KMS-11 (cell line): ENCODE measurements around the gene ZNF117.

Experiments used
- H2AFZ ChIP-seq: fragments of 200-600 bp; sonication (generic); 2 replicates; pipeline ENCODE4 v1.6.1; 2016; ENCODE audit warnings: antibody characterized with exemption, mixed run types, low read depth
- H3K27ac ChIP-seq: fragments of 200-600 bp; sonication (generic); 2 replicates; pipeline ENCODE4 v1.6.1; 2016; ENCODE audit warnings: mild to moderate bottlenecking, mixed run types
- H3K27me3 ChIP-seq: fragments of 200-600 bp; sonication (generic); 2 replicates; pipeline ENCODE4 v1.6.1; 2017; ENCODE audit warnings: mild to moderate bottlenecking, low read depth, mixed run types, moderate library complexity; ENCODE audit not compliant: insufficient read depth
- H3K36me3 ChIP-seq: fragments of 200-600 bp; sonication (generic); 2 replicates; pipeline ENCODE4 v1.6.1; 2017; ENCODE audit warnings: mild to moderate bottlenecking, mixed run types; ENCODE audit not compliant: insufficient read depth
- H3K4me1 ChIP-seq: fragments of 200-600 bp; sonication (generic); 2 replicates; pipeline ENCODE4 v1.6.1; 2016; ENCODE audit warnings: mild to moderate bottlenecking, low read depth, mixed run types; ENCODE audit not compliant: poor library complexity, severe bottlenecking
- H3K4me2 ChIP-seq: fragments of 200-600 bp; sonication (generic); 2 replicates; pipeline ENCODE4 v1.7.0; 2016; ENCODE audit warnings: mild to moderate bottlenecking, mixed run types
- H3K4me3 ChIP-seq: fragments of 200-600 bp; sonication (generic); IDR thresholded peaks from 2 replicates; pipeline ENCODE4 v1.6.1; 2017; ENCODE audit warnings: low read depth, low read length, mixed read lengths; ENCODE audit not compliant: insufficient read depth
- H3K79me2 ChIP-seq: fragments of 200-600 bp; sonication (generic); 2 replicates; pipeline ENCODE4 v1.6.1; 2016; ENCODE audit warnings: low read depth, mixed run types; ENCODE audit not compliant: insufficient read depth
- H3K9ac ChIP-seq: fragments of 200-600 bp; sonication (generic); 2 replicates; pipeline ENCODE4 v1.6.1; 2016; ENCODE audit warnings: mild to moderate bottlenecking, mixed run types
- H4K20me1 ChIP-seq: fragments of 200-600 bp; sonication (generic); 2 replicates; pipeline ENCODE4 v1.6.1; 2016; ENCODE audit warnings: mild to moderate bottlenecking, mixed run types; ENCODE audit not compliant: insufficient read depth
- TF ChIP-seq, protein P1 (sequence below): fragments of 200-600 bp; sonication (generic); conservative IDR thresholded peaks from 2 replicates; pipeline ENCODE4 v1.6.1; 2017; ENCODE audit warnings: low read depth, mild to moderate bottlenecking, antibody characterized with exemption, low read length, moderate library complexity, mixed read lengths

Gene ZNF117

DNA sequence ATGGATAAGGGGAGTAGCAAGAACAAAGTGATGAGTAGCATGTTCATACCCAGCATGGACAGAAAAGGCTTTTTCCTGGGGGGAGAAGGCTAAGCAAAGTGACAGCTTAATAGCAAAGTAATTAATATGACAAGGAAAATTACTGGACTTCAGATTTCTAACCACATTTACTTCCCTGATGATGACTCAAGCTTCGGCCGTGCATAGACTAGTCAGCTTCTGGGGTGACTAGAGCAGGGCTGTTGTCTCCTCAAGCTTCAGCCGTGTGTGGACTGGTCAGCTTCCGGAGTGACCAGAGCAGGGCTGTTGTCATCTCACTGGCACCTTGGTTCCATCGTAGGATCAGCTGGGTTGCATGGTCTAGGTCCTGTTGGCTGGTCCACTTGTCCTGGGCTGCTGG lies 2.1 kb upstream of the ZNF117 start:
- Histone ChIP-seq H3K27ac (no peak overlapping the region), H3K79me2 (no peaks in the 10 kb centered on the region), H3K36me3 (no peaks in the 10 kb centered on the region), H3K4me3 (no peak overlapping the region), H3K9ac (no peak overlapping the region), H4K20me1 (no peaks in the 10 kb centered on the region), H3K4me2 (no peak overlapping the region), H3K27me3 (no peaks in the 10 kb centered on the region), H3K4me1 (no peaks in the 10 kb centered on the region), H2AFZ (no peak overlapping the region)
- TF ChIP-seq, protein P1, sequence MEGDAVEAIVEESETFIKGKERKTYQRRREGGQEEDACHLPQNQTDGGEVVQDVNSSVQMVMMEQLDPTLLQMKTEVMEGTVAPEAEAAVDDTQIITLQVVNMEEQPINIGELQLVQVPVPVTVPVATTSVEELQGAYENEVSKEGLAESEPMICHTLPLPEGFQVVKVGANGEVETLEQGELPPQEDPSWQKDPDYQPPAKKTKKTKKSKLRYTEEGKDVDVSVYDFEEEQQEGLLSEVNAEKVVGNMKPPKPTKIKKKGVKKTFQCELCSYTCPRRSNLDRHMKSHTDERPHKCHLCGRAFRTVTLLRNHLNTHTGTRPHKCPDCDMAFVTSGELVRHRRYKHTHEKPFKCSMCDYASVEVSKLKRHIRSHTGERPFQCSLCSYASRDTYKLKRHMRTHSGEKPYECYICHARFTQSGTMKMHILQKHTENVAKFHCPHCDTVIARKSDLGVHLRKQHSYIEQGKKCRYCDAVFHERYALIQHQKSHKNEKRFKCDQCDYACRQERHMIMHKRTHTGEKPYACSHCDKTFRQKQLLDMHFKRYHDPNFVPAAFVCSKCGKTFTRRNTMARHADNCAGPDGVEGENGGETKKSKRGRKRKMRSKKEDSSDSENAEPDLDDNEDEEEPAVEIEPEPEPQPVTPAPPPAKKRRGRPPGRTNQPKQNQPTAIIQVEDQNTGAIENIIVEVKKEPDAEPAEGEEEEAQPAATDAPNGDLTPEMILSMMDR, result no peak

DNA sequence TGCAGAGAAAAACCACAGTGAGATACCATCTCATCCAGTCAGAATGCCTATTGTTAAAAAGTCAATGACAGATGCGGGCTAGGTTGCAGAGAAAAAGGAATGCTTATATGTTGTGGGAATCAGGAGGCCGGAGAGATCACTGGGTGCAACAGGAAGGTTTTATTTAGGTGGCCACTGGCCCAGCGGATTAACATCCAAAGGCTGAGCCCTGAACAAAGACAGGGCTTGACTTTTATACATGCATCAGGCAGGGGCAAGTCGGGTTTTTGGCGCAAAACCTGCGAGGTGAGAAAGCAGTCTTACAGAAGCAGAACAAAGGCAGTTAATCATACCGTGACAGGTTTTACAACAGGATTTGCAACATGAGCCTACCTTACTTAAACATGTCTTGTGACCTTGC lies 620 bp downstream of the ZNF117 start:
- no peak overlapping the region for H3K4me2 ChIP-seq
- H3K27ac ChIP-seq, result no peak overlapping the region
- TF ChIP-seq, protein P1, result no peak
- H3K4me1 ChIP-seq, result no peaks in the 10 kb centered on the region
- no peaks in the 10 kb centered on the region for H3K36me3 ChIP-seq
- H3K4me3 ChIP-seq, result no peak overlapping the region
- H3K9ac ChIP-seq, result no peak overlapping the region
- H3K79me2 ChIP-seq, result no peaks in the 10 kb centered on the region
- no peak overlapping the region for H2AFZ ChIP-seq
- H3K27me3 ChIP-seq, result no peaks in the 10 kb centered on the region
- H4K20me1 ChIP-seq, result no peaks in the 10 kb centered on the region

DNA sequence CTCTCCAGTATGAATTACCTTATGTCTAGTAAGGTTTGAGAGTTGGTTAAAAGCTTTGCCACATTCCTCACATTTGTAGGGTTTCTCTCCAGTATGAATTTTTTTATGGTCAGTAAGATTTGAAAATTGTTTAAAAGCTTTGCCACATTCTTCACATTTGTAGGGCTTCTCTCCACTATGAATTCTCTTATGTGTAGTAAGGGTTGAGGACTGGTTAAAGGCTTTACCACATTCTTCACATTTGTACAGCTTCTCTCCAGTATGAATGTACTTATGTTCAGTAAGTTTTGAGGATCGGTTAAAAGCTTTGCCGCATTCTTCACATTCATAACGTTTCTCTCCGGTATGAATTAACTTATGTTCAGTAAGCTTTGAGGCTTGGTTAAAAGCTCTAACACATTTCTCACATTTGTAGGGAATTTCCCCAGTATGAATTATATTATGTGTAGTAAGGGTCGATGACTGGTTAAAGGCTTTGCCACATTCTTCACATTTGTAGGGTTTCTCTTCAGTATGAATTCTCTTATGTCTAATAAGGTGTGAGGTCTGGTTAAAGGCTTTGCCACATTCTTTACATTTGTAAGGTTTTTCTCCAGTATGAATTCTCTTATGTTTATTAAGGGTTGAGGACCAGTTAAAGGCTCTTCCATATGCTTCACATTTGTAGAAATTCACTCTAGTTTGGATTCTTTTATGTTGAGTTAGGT lies 12.2 kb downstream of the ZNF117 start:
- no peak overlapping the region for H2AFZ ChIP-seq
- H3K36me3 ChIP-seq, result 0 out of 2 replicates have a peak, but pooled peaks cover 6% of the 10 kb centered on the region
- no peak overlapping the region for H3K4me3 ChIP-seq
- no peak overlapping the region for H3K27ac ChIP-seq
- no peaks in the 10 kb centered on the region for H3K27me3 ChIP-seq
- no peak overlapping the region for H3K4me2 ChIP-seq
- H3K9ac ChIP-seq, result no peak overlapping the region
- H3K4me1 ChIP-seq, result no peaks in the 10 kb centered on the region
- no peaks in the 10 kb centered on the region for H4K20me1 ChIP-seq
- TF ChIP-seq, protein P1, result no peak
- H3K79me2 ChIP-seq, result no peaks in the 10 kb centered on the region

DNA sequence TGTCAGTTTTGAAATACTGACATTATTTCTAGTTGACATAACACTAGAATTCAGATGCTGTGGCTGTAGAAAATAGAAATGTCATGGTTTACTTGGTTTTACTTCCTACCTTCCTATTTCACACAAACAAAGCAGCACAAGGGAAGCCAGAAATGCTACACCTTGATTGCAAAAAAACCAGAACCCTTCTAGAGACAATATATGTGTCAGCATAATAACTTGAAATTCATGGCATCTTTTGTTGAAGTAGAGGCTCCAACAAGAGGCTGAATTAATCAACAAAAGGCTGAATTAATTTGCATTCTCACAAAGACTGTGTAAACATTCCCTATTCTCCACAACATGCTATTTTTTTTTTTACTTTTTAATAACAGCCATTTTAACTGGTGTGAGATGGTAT lies 25.2 kb downstream of the ZNF117 start:
- H3K4me2 ChIP-seq, result no peak overlapping the region
- no peak overlapping the region for H2AFZ ChIP-seq
- H3K9ac ChIP-seq, result no peak overlapping the region
- H3K36me3 ChIP-seq, result no peaks in the 10 kb centered on the region
- H3K27ac ChIP-seq, result no peak overlapping the region
- no peak overlapping the region for H3K4me3 ChIP-seq
- no peaks in the 10 kb centered on the region for H3K4me1 ChIP-seq
- no peaks in the 10 kb centered on the region for H3K79me2 ChIP-seq
- H4K20me1 ChIP-seq, result no peaks in the 10 kb centered on the region
- TF ChIP-seq, protein P1, result no peak
- no peaks in the 10 kb centered on the region for H3K27me3 ChIP-seq
